Transverse colon (tissue), 4 donors: ENCODE results near the gene KIAA1549.

ENCODE experiments used
- CTCF ChIP-seq, 5 experiments: fragments of 200-600 bp in 3 of 5; fragments of 450-650 bp in 2 of 5; sonication (generic) in 3 of 5; IDR thresholded peaks; 1 replicate in 2 of 5; 2 replicates in 3 of 5; pipeline ENCODE4 v1.5.1; 2016 to 2017; ENCODE audit warnings: antibody characterized with exemption in 5 of 5, inconsistent platforms in 3 of 5, mild to moderate bottlenecking in 2 of 5, moderate library complexity in 1 of 5
- POLR2AphosphoS5 ChIP-seq, 3 donors: sonication (generic); formaldehyde crosslinking; IDR thresholded peaks; one replicate each; pipeline ENCODE4 v1.6.1; 2016; ENCODE audit warnings: antibody characterized with exemption in 3 of 3

- no peak for TF ChIP-seq CTCF (IDR thresholded peaks at IDR 0.05)
- TF ChIP-seq POLR2AphosphoS5 (IDR thresholded peaks at IDR 0.05), result no peak
These were observed 10.7 kb downstream of the KIAA1549 start for GRCh38 chr7:138970446-138970845.
